ENCODE data around the gene COX7A2.

Gene COX7A2

DNA sequence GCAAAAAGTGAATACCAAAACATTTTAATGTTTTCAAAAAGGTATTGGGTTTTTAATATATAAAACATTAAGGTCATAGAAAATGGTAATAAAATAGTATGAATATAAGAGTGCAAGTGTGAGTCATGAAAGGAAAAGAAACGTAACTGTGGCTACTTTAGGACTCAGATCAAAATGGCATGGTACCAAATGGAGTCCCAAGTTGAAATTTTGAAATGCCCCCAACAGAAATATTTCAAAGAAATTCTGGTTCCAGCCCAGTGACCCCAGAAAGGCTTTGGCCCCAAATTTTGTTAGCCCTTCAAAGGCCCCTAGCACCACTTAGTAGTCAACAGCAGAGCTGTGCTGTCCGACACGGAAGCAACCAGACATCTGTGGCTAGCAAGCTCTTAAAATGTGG lies 43.7 kb downstream of the COX7A2 start:
- DNase-seq (ENCODE audit: low read depth) = no peak

DNA sequence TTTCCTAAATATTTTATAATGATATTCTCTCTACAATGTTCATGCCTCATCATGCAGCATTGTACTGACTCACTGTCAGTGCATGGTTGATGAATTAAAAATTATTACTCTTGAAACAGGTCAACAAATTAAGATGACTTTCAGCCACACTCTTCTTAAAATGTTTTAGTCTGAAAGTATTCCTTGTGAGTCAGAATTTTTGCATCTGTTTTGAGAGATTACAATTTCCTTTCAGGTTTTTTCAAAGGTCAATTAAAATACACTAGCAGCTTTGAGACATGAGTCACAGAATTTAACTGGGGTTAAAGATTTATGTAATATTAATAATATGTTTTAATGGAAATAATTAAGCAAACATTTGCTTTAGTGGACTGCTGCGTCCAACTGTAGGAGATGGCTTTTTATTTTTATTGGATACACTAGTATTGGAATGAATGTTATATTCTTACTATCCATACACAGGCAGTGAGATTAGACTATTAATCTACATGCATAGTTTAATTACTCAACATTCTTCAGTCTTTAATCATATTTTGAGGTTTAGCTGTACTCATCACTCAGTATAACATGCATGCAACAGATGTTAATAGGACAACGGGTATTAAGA lies 47.4 kb downstream of the COX7A2 start:
- no peak for DNase-seq (ENCODE audit: low read depth)

DNA sequence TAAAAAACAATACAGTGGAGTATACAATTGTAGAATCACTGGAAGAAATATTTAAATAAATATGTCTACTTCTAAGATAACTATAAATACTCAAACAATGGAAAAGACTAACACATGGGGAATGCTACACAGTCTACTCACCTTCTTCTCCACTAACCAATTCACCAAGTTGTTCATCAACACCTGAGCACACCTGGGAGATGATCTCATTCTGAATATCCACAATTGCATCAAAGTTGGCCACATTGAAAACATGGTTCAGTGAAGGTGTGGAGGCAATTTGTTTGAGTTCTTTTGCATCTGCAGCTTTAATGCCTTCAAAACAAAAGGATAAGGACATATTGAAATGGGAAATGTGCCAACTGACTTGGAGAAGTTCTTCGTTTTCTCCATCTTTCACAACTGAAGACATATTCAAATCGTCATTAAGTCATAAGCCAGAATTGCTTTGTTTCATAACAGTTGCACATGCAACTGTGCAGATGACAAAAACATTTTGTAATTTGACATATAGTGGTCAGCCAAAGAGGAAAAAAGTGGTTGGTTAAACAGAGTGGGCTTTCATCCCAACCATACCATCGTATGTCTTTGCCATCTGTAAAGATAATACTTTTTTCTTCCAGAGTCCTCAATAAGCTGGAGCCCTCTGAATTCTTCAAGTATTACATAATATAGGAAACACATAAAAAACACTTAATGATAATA lies 55.2 kb downstream of the COX7A2 start:
- no peak for DNase-seq (ENCODE audit: low read depth)

Measured in HS-27A (cell line).